HepG2 (cell line): ENCODE measurements around the gene TMPO. TPM values are rescaled to one million over a fixed set of nuclear protein-coding genes. Genes with fewer than 3 reads are reported as not detected.

ENCODE experiments used
- EED ChIP-seq: sonication (generic); formaldehyde crosslinking; IDR thresholded peaks from 2 replicates; pipeline ENCODE4 v1.5.0; 2020; ENCODE audit warnings: mild to moderate bottlenecking, missing genetic modification reagents
- HDAC1 ChIP-seq: sonication (generic); formaldehyde crosslinking; IDR thresholded peaks from 2 replicates; pipeline ENCODE4 v1.5.1; 2020; ENCODE audit warnings: mild to moderate bottlenecking, missing genetic modification reagents
- KLF16 ChIP-seq, 2 experiments: sonication (generic) in 1 of 2; formaldehyde crosslinking in 1 of 2; IDR thresholded peaks; 2 replicates each; pipeline versions ENCODE4 v1.6.1 to v1.8.0; 2016 to 2023; ENCODE audit warnings: missing genetic modification reagents in 2 of 2, missing compliant biosample characterization in 1 of 2
- MAFF ChIP-seq: IDR thresholded peaks from 2 replicates; pipeline ENCODE4 v1.6.1; 2011; ENCODE audit warnings: low read depth, low read length, improper control_type of control experiment
- MEIS1 ChIP-seq: sonication (generic); formaldehyde crosslinking; IDR thresholded peaks from 2 replicates; pipeline ENCODE4 v1.9.0; 2021; ENCODE audit warnings: mild to moderate bottlenecking, missing genetic modification reagents, moderate library complexity, borderline replicate concordance
- RFXAP ChIP-seq: sonication (generic); formaldehyde crosslinking; IDR thresholded peaks from 2 replicates; pipeline ENCODE4 v1.4.0; 2020; ENCODE audit warnings: missing genetic modification reagents, borderline replicate concordance
- SALL2 ChIP-seq: sonication (generic); formaldehyde crosslinking; IDR thresholded peaks from 2 replicates; pipeline ENCODE4 v1.8.1; 2023; ENCODE audit warnings: mild to moderate bottlenecking, missing genetic modification reagents, inconsistent platforms
- SOX13 ChIP-seq, 3 experiments: fragments of 450-650 bp in 1 of 3; sonication (generic) in 1 of 3; formaldehyde crosslinking in 1 of 3; IDR thresholded peaks in 2 of 3; conservative IDR thresholded peaks in 1 of 3; 2 replicates each; pipeline versions ENCODE4 v1.5.0 to v1.6.1; 2016 to 2020; ENCODE audit warnings: antibody characterized with exemption in 1 of 3, mild to moderate bottlenecking in 1 of 3, missing compliant biosample characterization in 1 of 3, missing genetic modification reagents in 1 of 3, moderate library complexity in 1 of 3
- TGIF2 ChIP-seq: IDR thresholded peaks from 2 replicates; pipeline ENCODE4 v1.6.1; 2016; ENCODE audit warnings: control low read depth, missing compliant biosample characterization
- THAP11 ChIP-seq: IDR thresholded peaks from 2 replicates; pipeline ENCODE4 v1.6.1; 2016; ENCODE audit warnings: missing biosample characterization, missing genetic modification reagents
- ZFP82 ChIP-seq: sonication (generic); formaldehyde crosslinking; IDR thresholded peaks from 2 replicates; pipeline ENCODE4 v1.5.1; 2020; ENCODE audit warnings: mild to moderate bottlenecking, missing genetic modification reagents, borderline replicate concordance
- ZNF225 ChIP-seq: sonication (generic); formaldehyde crosslinking; IDR thresholded peaks from 2 replicates; pipeline ENCODE4 v1.4.0; 2020; ENCODE audit warnings: mild to moderate bottlenecking, missing genetic modification reagents
- ZNF282 ChIP-seq: fragments of 450-650 bp; IDR thresholded peaks from 2 replicates; pipeline ENCODE4 v1.6.1; 2018; ENCODE audit not compliant: partially characterized antibody
- ZNF446 ChIP-seq: sonication (generic); formaldehyde crosslinking; IDR thresholded peaks from 2 replicates; pipeline ENCODE4 v1.5.0; 2020; ENCODE audit warnings: mild to moderate bottlenecking, missing genetic modification reagents
- ZZZ3 ChIP-seq: sonication (generic); formaldehyde crosslinking; IDR thresholded peaks from 2 replicates; pipeline ENCODE4 v1.4.0; 2020; ENCODE audit warnings: missing genetic modification reagents, mild to moderate bottlenecking, borderline replicate concordance
- polyA plus RNA-seq, 8 experiments: library from polyadenylated mRNA; depleted of rRNA in 3 of 8; stranded (reverse) in 7 of 8; unstranded in 1 of 8; fragments of >200 nt; fragmentation: Illumina TruSeq in 4 of 8; extraction: Trizol in 4 of 8; gene quantifications; 2 replicates each; pipeline versions ENCODE4 v1.2.1 to v1.2.3, GENCODE V29; 2011 to 2016; ENCODE audit warnings: low read depth in 4 of 8, missing spikeins in 1 of 8, mixed read lengths in 1 of 8; ENCODE audit not compliant: insufficient read depth in 1 of 8
- total RNA-seq, 5 experiments: library from RNA; depleted of rRNA; stranded (reverse); fragments of >200 nt; fragmentation: Illumina TruSeq; extraction: Trizol; gene quantifications; 2 replicates each; pipeline ENCODE4 v1.2.3, GENCODE V29; 2016; ENCODE audit warnings: low read depth in 1 of 5
- TF ChIP-seq, protein P1 (sequence below): sonication (generic); formaldehyde crosslinking; IDR thresholded peaks from 2 replicates; pipeline ENCODE4 v1.8.0; 2022; ENCODE audit warnings: mild to moderate bottlenecking, missing genetic modification reagents; ENCODE audit not compliant: insufficient replicate concordance
- TF ChIP-seq, protein P2 (sequence below): sonication (generic); IDR thresholded peaks from 2 replicates; pipeline ENCODE4 v1.6.1; 2016; ENCODE audit warnings: low read depth, borderline replicate concordance
- TF ChIP-seq, protein P3 (sequence below): sonication (generic); formaldehyde crosslinking; IDR thresholded peaks from 2 replicates; pipeline ENCODE4 v1.4.0; 2020; ENCODE audit warnings: mild to moderate bottlenecking, missing genetic modification reagents, borderline replicate concordance
- TF ChIP-seq, protein P4 (sequence below): sonication (generic); formaldehyde crosslinking; IDR thresholded peaks from 2 replicates; pipeline ENCODE4 v1.4.0; 2020; ENCODE audit warnings: missing genetic modification reagents, borderline replicate concordance
- TF ChIP-seq, protein P5 (sequence below): sonication (generic); formaldehyde crosslinking; IDR thresholded peaks from 2 replicates; pipeline ENCODE4 v1.5.1; 2020; ENCODE audit warnings: mild to moderate bottlenecking, moderate library complexity, missing genetic modification reagents

TMPO gene
- total and polyA plus RNA-seq, 2 of the 13 experiments (the other 11 are each of a cell fraction or from before 2014, with no cell fraction given) = 24.2 to 167 TPM

DNA sequence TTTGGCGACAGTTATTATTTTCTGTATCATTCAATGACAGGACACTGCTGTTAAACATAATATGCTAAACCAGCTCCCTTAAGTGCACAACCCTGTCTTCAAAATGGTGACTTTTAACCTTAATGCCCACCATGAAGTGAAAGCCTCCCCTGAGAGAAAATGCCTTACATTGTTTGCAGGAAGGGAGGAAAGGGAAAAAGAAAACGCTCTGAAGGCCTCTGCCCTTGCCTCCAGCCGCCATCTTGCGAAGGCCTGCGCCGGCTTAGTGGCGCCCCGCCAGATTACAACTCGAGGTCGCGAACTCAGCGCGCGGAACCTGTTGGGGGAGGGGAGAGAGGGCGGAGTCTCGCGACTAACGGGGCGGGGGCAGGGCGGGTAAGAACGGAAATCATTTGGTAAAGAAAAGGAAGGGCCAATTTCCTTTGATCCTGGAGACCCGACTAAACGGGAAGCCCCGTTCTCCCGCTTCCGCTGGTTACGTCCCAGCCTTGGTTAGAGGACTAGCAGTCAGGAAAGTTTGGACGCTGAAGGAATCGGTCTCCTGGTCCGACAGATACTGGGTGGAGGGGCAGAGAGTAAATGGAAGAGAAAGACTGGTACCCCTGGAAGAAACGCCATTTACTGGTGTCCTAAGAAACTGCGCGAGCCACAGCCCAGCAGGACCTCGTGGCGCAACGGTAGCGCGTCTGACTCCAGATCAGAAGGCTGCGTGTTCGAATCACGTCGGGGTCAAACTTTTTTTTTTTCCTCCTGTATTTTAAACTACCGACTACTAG is 11.6 kb upstream of the TMPO start (continued):
- TF ChIP-seq RFXAP (CRISPR knock-in tag) (peak; percentile 73; the same call in 1 of the 2 replicates), TGIF2 (CRISPR knock-in tag) (0 out of 2 replicates have a peak, but pooled peaks have one; percentile 52), MAFF (no peak), KLF16 (CRISPR knock-in tag; IDR thresholded peaks at IDR 0.05) (0 out of 4 replicates have a peak, but pooled peaks of 1 of the 2 experiments have one; percentile 75), EED (no peak; the same call in 1 of the 2 replicates), ZNF225 (CRISPR knock-in tag) (peak; percentile 63; the same call in 1 of the 2 replicates), ZFP82 (CRISPR knock-in tag) (no peak), HDAC1 (peak; percentile 45), SALL2 (peak; percentile 50; the same call in 1 of the 2 replicates), ZZZ3 (CRISPR knock-in tag) (peak; percentile 79), ZNF446 (0 out of 2 replicates have a peak, but pooled peaks have one; percentile 72), THAP11 (peak; percentile 65; the same call in 1 of the 2 replicates), SOX13 (IDR thresholded peaks at IDR 0.05) (peak; percentile 11; the same call in 1 of the 2 replicates), SOX13 (CRISPR knock-in tag; conservative IDR thresholded peaks at IDR 0.05 in 1 of 2, IDR thresholded peaks at IDR 0.05 in 1 of 2) (no peak), MEIS1 (CRISPR knock-in tag) (peak; percentile 81), ZNF282 (no peak)
- TF ChIP-seq, protein P1, sequence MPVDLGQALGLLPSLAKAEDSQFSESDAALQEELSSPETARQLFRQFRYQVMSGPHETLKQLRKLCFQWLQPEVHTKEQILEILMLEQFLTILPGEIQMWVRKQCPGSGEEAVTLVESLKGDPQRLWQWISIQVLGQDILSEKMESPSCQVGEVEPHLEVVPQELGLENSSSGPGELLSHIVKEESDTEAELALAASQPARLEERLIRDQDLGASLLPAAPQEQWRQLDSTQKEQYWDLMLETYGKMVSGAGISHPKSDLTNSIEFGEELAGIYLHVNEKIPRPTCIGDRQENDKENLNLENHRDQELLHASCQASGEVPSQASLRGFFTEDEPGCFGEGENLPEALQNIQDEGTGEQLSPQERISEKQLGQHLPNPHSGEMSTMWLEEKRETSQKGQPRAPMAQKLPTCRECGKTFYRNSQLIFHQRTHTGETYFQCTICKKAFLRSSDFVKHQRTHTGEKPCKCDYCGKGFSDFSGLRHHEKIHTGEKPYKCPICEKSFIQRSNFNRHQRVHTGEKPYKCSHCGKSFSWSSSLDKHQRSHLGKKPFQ (CRISPR knock-in tag) = peak; percentile 62
- TF ChIP-seq, protein P2, sequence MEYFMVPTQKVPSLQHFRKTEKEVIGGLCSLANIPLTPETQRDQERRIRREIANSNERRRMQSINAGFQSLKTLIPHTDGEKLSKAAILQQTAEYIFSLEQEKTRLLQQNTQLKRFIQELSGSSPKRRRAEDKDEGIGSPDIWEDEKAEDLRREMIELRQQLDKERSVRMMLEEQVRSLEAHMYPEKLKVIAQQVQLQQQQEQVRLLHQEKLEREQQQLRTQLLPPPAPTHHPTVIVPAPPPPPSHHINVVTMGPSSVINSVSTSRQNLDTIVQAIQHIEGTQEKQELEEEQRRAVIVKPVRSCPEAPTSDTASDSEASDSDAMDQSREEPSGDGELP = 0 out of 2 replicates have a peak, but pooled peaks have one; percentile 6
- TF ChIP-seq, protein P3, sequence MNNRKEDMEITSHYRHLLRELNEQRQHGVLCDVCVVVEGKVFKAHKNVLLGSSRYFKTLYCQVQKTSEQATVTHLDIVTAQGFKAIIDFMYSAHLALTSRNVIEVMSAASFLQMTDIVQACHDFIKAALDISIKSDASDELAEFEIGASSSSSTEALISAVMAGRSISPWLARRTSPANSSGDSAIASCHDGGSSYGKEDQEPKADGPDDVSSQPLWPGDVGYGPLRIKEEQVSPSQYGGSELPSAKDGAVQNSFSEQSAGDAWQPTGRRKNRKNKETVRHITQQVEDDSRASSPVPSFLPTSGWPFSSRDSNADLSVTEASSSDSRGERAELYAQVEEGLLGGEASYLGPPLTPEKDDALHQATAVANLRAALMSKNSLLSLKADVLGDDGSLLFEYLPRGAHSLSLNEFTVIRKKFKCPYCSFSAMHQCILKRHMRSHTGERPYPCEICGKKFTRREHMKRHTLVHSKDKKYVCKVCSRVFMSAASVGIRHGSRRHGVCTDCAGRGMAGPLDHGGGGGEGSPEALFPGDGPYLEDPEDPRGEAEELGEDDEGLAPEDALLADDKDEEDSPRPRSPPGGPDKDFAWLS (CRISPR knock-in tag) = no peak
- TF ChIP-seq, protein P4, sequence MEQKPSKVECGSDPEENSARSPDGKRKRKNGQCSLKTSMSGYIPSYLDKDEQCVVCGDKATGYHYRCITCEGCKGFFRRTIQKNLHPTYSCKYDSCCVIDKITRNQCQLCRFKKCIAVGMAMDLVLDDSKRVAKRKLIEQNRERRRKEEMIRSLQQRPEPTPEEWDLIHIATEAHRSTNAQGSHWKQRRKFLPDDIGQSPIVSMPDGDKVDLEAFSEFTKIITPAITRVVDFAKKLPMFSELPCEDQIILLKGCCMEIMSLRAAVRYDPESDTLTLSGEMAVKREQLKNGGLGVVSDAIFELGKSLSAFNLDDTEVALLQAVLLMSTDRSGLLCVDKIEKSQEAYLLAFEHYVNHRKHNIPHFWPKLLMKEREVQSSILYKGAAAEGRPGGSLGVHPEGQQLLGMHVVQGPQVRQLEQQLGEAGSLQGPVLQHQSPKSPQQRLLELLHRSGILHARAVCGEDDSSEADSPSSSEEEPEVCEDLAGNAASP = no peak; the same call in 1 of the 2 replicates
- TF ChIP-seq, protein P5, sequence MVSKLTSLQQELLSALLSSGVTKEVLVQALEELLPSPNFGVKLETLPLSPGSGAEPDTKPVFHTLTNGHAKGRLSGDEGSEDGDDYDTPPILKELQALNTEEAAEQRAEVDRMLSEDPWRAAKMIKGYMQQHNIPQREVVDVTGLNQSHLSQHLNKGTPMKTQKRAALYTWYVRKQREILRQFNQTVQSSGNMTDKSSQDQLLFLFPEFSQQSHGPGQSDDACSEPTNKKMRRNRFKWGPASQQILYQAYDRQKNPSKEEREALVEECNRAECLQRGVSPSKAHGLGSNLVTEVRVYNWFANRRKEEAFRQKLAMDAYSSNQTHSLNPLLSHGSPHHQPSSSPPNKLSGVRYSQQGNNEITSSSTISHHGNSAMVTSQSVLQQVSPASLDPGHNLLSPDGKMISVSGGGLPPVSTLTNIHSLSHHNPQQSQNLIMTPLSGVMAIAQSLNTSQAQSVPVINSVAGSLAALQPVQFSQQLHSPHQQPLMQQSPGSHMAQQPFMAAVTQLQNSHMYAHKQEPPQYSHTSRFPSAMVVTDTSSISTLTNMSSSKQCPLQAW (CRISPR knock-in tag) = peak; percentile 90
